Measurements from ENCODE around the gene LPCAT1. TPM values are rescaled to one million over a fixed set of nuclear protein-coding genes. Genes with fewer than 3 reads are reported as not detected.

LPCAT1 gene
- polyA plus RNA-seq, 1 donor from 2014 or later, result 76.4 TPM

DNA sequence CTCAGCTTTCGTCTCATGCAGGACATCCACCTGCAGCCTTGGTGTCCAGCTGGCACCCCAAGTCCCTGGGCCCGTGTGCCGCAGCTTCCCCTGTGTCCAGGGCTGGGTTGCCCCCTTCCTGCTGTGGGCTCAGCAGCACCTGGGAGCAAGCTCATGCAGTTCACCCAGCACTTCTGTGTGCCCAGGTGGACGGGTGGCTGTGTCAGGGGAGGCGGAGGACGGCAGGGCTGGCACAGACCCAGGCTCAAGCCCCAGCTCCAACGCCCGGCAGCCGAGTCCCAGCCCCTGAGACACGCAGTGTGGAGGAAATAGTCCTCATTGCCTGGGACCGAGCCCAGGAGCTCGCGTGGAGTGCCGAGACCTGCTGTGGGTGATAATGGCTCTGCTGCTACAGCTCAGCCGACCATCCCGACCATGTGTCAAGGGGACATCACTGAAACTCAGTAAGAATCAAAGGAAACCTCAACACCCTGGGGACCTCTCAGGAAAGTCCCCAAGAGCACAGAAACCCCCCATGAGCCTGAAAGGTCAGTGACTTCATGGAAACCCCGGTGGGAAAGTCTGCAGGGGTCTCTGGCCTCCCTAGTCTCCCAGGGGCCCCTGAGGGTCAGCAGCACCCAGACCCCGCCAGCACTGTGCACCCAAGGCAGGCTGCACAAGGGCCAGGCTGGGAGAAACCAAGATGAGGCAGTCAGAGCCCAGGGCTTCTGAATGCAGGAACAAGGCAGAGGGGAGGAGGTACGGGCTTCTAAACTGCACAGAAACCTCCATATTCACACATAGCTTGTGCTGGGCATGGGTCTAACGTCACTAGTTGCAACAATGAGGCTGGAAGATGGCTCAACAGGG is 38.8 kb downstream of the LPCAT1 start:
- Mint-ChIP-seq H3K4me3 (peak overlapping the region; percentile 70 to 94 (median 86)), H3K36me3 (peaks cover 8% of the 10 kb centered on the region), H3K27ac (peak overlapping the region; percentile 99 to 100 (median 100)), H3K27me3 (peaks cover 2% of the 10 kb centered on the region), H3K9me3 (no peaks in the 10 kb centered on the region), H3K4me1 (peaks cover 52 to 64% (median 64%) of the 10 kb centered on the region in 3 donors)

DNA sequence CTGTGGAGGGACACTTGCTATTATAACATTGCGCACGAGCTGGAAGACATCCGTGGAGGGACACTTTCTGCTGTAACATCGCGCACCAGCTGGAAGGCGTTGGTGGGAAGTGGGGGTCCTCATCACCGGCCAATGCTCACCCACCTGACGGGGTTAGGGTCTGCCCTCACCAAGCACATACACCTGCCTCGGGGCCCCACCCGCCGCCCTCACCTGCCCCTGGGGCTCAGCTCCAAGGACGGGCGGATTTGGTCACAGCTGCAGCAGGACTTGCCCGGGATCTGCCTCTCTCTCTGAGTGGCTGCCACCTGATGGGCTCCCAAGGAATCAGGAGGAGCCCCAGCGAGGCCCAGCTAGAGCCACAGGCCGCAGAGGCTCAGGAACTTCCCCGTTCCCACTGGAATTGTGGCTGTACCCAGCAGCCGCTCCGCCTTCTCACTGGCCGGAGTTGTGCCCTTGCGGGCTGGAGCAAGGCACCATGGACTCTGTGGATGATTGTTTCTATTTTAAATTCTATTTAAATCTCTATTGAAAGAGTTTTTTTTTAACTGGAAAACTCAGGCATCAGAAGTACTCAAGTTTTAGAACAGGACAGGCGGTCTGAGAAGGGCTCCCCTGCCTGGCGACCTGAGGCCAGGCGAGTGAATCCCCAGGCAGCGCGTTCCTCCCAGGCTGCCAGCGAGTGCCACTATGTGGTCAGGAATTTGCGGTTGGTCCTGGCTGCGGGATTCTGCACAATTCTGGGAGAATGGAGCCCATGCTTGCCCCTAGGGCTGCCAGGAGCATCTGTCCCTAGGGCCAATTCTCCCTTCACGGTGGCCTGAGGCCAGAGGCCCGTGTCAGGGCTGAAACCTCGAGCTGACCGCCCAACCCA is 39.7 kb downstream of the LPCAT1 start:
- peaks cover 8% of the 10 kb centered on the region for H3K36me3 Mint-ChIP-seq
- H3K4me3 Mint-ChIP-seq, result peak overlapping the region in 3 of 4 donors; percentile 54 to 94 (median 91)
- H3K4me1 Mint-ChIP-seq, result peaks cover 51 to 61% (median 61%) of the 10 kb centered on the region in 3 donors
- H3K27ac Mint-ChIP-seq, result peak overlapping the region; percentile 99 to 100 (median 100)
- no peaks in the 10 kb centered on the region for H3K9me3 Mint-ChIP-seq
- peaks cover 2% of the 10 kb centered on the region for H3K27me3 Mint-ChIP-seq

DNA sequence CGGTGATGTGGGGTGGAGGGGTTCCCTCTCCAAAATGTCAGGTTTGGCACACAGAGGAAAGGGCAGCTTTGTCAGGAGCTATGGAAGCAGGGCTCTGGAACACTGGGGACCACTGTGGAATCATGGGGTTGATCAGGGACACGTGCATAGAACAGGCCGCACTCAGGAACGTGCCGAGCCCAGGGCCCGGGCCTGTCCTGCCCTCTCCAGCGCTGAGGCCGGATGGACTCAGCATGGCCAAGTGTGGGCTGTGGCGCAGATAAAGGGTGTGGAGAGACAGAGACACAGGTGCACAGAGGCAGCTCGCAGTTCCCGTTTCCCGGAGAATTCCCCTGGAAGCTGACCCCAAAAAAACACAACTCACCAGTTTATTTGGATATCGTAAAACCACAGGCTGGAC is 40.7 kb downstream of the LPCAT1 start:
- H3K4me3 Mint-ChIP-seq, result peak overlapping the region; percentile 16 to 77 (median 70)
- peaks cover 10% of the 10 kb centered on the region for H3K36me3 Mint-ChIP-seq
- no peaks in the 10 kb centered on the region for H3K27me3 Mint-ChIP-seq
- peak overlapping the region; percentile 99 to 100 (median 100) for H3K27ac Mint-ChIP-seq
- H3K9me3 Mint-ChIP-seq, result no peaks in the 10 kb centered on the region
- H3K4me1 Mint-ChIP-seq, result peaks cover 51 to 57% (median 53%) of the 10 kb centered on the region in 3 donors

DNA sequence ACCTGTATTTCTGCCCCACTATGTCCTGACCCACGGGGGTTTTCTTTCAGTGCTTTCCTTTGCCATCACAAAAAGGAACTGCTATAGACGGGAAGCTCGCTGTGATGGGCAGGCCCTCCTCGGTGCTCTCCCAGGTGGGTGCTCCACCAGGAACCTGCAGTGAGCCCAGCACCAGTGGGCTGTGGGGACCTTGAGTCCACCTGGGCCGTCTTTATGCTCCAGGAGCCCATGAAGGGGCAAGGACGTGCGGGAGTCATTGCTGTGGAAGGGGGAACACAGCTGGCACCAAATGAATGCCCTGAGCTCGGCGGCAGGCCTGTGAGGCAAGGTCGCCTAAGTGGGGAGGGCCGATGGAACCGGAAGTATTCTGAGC is 41.8 kb downstream of the LPCAT1 start:
- H3K9me3 Mint-ChIP-seq, result no peaks in the 10 kb centered on the region
- peaks cover 45 to 50% (median 49%) of the 10 kb centered on the region in 3 donors for H3K4me1 Mint-ChIP-seq
- H3K27ac Mint-ChIP-seq, result peak overlapping the region; percentile 95 to 98 (median 96)
- H3K27me3 Mint-ChIP-seq, result no peaks in the 10 kb centered on the region
- H3K36me3 Mint-ChIP-seq, result peaks cover 7% of the 10 kb centered on the region
- H3K4me3 Mint-ChIP-seq, result peak overlapping the region; percentile 70 to 92 (median 76)

DNA sequence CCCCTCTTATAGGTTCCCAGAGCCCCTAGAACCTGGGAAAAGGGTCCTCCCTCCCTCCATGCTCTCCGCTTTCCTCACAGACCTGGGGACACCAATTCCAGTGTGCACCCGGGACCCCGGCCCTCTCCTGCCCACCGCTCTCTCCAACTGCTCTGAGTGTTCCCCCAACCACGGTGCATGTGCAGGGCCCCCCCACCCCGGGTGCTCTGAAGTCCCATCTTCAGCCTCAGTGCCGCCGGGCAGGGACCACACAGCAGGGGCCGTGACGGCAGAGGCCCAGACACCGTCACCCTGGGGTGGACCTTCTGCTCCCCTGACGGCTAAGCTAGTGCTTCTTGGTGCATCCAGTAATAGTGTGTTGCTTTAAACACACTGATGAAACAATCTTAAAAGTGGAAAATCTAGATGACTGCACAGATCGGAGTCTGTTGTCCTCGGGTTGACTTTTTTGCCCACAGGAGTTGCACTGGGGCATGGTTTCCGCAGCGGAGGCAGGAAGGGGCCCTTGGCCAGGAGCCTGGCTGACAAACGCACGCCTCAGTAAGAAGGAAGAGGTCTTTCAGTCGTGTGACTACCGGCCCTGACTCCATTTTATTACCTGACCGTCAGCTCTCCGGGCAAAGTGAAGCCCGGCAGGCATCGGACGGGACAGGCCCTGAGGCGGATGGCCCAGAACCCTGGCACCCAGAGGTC is 42.3 kb downstream of the LPCAT1 start:
- Mint-ChIP-seq H3K4me1 (peaks cover 43 to 50% (median 49%) of the 10 kb centered on the region in 3 donors), H3K27me3 (no peaks in the 10 kb centered on the region), H3K27ac (peak overlapping the region; percentile 95 to 98 (median 96)), H3K9me3 (no peaks in the 10 kb centered on the region), H3K36me3 (peaks cover 9% of the 10 kb centered on the region), H3K4me3 (peak overlapping the region; percentile 70 to 92 (median 76))

DNA sequence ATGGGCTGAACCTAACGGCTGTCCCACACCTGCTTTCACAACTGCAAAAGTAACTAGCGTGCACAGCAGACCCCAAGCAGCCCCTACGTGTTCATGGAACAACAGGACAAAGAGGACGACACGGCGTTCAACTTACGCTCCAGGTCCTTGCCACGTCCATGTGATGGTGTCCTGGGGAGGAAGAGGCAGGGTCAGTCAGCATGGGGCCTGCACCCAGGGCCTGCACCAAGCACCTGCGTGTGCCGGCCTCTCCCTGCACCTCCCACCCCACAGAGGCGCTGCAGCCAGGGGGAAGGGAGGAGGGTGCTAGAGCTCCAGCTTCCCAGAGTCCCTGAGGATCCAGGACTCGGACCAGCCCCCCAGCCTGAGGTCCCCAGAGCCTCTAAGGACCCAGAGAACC is 43.0 kb downstream of the LPCAT1 start:
- H3K27me3 Mint-ChIP-seq, result no peaks in the 10 kb centered on the region
- H3K9me3 Mint-ChIP-seq, result no peaks in the 10 kb centered on the region
- H3K36me3 Mint-ChIP-seq, result peaks cover 10% of the 10 kb centered on the region
- H3K4me3 Mint-ChIP-seq, result peak overlapping the region in 3 of 4 donors; percentile 73 to 92 (median 86)
- H3K27ac Mint-ChIP-seq, result peak overlapping the region; percentile 95 to 98 (median 96)
- peaks cover 43 to 49% (median 46%) of the 10 kb centered on the region in 3 donors for H3K4me1 Mint-ChIP-seq

DNA sequence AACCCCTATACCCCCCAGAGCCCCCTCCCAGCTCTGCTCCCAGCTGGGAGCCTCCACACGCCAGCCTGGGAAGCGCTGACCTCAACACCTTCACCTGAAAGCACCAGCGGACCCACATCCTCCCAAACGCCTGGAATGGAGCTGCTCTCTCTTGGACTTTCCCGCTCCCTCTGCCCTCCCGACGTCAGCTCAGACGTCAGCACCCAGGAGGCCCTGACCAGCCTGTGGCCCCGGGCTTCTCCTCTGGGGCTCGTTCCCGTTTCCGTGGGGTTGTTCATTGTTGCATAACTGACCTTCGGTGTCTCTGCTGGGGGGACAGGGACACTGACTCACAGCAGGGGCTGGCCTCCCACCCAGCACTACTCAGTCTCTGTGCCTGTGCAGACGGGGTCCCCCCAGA is 43.5 kb downstream of the LPCAT1 start:
- Mint-ChIP-seq H3K27me3 (no peaks in the 10 kb centered on the region), H3K4me1 (peaks cover 41 to 45% (median 42%) of the 10 kb centered on the region in 3 donors), H3K36me3 (peaks cover 8% of the 10 kb centered on the region), H3K27ac (peak overlapping the region; percentile 94 to 98 (median 96)), H3K4me3 (peak overlapping the region; percentile 25 to 86 (median 72)), H3K9me3 (no peaks in the 10 kb centered on the region)

DNA sequence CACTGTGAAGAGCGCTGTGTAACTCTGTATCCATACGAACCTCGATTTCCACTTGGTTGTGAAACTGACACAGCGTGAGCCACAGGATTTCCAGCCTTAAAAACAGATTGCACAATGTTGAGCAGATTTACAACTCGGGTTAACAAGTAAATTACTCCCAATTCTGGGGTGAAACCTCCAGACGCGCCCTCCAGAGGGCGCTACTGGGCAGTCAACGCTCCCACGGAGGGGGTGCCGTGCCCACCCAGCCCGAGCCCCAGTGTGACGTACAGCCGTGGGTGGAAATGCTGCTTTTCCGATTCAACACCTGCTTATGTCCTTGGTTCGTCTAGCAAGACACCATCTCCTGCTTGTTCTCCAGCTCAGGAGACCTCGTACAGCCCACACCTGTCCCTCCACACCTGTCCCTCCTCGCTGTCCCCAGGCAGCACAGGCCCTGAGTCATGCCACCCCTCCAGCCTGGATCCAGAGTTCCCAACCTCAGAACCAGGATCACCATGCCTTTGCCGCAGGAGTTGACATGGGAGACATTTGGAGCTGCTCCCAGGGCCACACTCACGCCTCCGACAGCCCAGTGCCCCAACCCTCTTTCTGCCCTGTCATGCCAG is 44.1 kb downstream of the LPCAT1 start:
- Mint-ChIP-seq H3K4me1 (peaks cover 37 to 40% (median 39%) of the 10 kb centered on the region in 3 donors), H3K27me3 (no peaks in the 10 kb centered on the region), H3K27ac (peak overlapping the region; percentile 94 to 98 (median 96)), H3K9me3 (no peaks in the 10 kb centered on the region), H3K36me3 (peaks cover 6% of the 10 kb centered on the region), H3K4me3 (peak overlapping the region in 3 of 4 donors; percentile 73 to 86 (median 75))

DNA sequence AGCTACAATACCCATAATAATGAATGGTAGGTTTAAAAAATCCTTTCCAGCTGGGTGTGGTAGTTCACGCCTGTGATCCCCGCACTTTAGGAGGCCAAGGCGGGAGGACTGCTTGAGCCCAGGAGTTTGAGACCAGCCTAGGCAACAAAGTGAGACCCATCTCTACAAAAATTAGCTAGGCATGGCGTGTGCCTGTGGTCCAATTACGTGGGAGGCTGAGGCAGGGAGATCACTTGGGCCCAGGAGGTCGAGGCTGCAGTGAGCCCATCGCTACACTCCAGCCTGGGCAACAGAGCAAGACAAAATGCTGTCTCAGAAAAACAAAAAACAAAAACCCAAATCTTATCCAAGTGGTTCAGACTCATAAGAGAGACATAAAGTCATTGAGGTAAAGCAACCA is 44.7 kb downstream of the LPCAT1 start:
- no peaks in the 10 kb centered on the region for H3K27me3 Mint-ChIP-seq
- H3K4me3 Mint-ChIP-seq, result peak overlapping the region in 1 of 4 donors; percentile 73
- H3K4me1 Mint-ChIP-seq, result peaks cover 35 to 40% (median 36%) of the 10 kb centered on the region in 3 donors
- H3K27ac Mint-ChIP-seq, result peak overlapping the region; percentile 94 to 98 (median 96)
- H3K36me3 Mint-ChIP-seq, result peaks cover 6% of the 10 kb centered on the region
- H3K9me3 Mint-ChIP-seq, result no peaks in the 10 kb centered on the region

DNA sequence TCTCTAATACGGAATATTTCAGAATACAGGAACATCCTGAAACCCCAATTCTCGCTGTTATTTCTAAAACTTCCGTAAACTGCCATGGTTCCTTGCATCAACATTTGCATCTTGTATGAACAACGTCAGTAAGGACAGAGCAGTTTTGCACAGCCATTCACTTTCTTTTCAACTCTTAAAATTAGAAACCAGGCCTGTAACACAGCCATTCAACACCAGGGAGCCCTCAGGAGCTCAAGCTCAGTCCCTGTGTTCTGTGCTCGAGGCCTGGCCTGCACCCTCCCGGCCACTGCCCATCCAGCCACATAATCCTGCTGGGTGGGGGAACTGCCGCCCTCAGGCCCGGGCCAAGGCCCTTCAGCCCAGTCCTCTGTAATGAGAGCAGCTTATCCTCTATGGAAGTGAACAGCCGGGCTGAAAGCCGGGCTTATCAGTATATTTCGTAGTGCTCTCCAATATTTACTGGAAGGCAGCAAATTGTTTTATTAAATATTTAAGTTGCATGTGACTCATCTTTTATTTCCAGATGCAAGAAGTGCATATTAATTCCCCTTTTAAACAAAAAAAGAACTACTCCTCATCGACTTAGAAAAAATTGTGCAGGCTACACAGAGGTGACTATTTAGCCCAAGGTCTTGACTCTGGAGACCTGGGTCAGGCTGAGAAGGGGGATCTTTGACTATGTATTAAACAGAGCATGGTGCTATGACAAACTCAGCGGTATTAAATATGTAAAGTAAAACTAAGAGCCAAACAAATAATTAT is 45.3 kb downstream of the LPCAT1 start:
- H3K27ac Mint-ChIP-seq, result peak overlapping the region; percentile 94 to 98 (median 96)
- H3K9me3 Mint-ChIP-seq, result no peaks in the 10 kb centered on the region
- H3K4me3 Mint-ChIP-seq, result peak overlapping the region in 1 of 4 donors; percentile 53
- peaks cover 33 to 38% (median 34%) of the 10 kb centered on the region in 3 donors for H3K4me1 Mint-ChIP-seq
- H3K36me3 Mint-ChIP-seq, result peaks cover 6% of the 10 kb centered on the region
- H3K27me3 Mint-ChIP-seq, result no peaks in the 10 kb centered on the region

DNA sequence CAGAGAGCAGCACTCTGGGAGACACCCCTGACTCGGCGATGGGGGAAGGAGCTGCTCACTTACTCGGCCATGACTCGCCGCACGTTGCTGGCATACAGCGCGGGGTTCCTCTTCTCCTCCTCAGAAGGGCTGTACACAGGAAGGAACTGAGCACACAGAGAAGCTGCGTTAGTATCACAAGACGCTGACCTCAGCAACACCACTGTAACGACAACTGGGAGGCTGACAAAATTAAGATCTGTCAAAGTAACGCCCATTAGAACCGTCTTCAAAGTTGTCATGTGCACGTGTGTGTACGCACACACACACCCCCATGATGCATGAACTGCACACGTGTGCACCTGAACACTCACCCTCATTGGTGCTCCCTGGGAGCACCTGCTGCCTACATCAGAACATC is 46.4 kb downstream of the LPCAT1 start:
- H3K27ac Mint-ChIP-seq, result peak overlapping the region in 1 of 3 donors; percentile 96
- H3K27me3 Mint-ChIP-seq, result no peaks in the 10 kb centered on the region
- no peaks in the 10 kb centered on the region for H3K9me3 Mint-ChIP-seq
- peaks cover 25 to 35% (median 26%) of the 10 kb centered on the region in 3 donors for H3K4me1 Mint-ChIP-seq
- H3K4me3 Mint-ChIP-seq, result peak overlapping the region in 2 of 4 donors; percentile 34 to 63
- H3K36me3 Mint-ChIP-seq, result peaks cover 6% of the 10 kb centered on the region

DNA sequence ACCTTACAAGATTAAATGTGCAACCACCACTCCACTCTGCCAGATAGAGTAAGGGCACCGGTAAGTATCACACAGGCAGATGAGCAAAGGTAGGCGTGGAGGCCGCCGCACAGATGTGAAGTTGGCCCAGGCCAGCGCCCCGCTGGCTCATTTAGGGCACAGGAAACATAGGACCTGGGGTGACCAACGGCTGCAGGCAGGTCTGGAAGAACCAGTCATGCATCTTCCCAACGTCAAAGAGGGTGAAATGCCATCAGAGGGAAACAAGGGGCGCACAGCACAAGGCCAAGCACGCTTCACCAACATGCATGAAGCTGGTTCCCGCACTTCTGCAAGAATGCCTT is 46.8 kb downstream of the LPCAT1 start:
- Mint-ChIP-seq H3K4me1 (peaks cover 22 to 33% (median 24%) of the 10 kb centered on the region in 3 donors), H3K4me3 (no peak overlapping the region), H3K36me3 (peaks cover 5% of the 10 kb centered on the region), H3K27ac (peak overlapping the region in 1 of 3 donors; percentile 96), H3K27me3 (no peaks in the 10 kb centered on the region), H3K9me3 (no peaks in the 10 kb centered on the region)

DNA sequence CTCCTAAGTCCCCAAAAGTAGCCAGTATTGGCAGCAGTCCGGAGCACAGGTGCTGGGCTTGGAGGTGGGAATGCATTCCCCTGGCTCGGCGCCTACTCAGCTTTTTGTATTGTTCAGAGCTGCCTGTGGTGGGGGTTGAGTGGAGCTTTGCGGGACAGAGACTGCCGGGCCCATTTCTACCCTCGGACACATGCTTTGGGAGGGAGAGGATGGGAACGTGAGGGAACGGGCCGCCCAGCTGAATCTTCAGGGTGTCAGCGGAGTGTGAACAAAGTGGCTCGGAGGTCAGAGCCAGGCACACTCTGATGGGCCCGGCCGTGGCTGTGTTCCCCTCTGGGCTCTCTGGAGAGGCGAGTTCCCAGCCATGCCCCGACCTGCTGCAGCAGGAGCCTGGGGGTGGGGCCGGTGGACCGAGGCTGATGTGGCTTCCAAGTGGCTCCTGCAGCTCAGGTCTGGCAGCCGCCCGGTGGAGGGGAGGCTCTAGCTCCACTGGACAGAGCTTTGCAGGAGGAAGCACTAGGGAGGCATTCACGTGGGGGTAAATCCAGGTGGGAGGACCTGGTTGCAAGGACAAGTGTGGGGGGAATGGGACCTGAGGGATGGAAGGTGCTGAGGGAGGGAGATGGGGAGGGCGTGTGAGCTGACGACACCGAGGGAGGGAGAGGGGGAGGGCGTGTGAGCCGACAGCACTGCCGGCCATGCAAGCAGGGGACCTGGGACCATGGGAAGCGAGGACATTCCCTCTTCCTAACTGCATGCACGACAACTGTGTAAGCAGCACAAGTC is 47.4 kb downstream of the LPCAT1 start:
- Mint-ChIP-seq H3K27ac (peak overlapping the region in 1 of 3 donors; percentile 96), H3K27me3 (no peaks in the 10 kb centered on the region), H3K4me3 (no peak overlapping the region), H3K9me3 (no peaks in the 10 kb centered on the region), H3K4me1 (peaks cover 17 to 27% (median 18%) of the 10 kb centered on the region in 3 donors), H3K36me3 (peaks cover 5% of the 10 kb centered on the region)

Measured in IgD-negative memory B cell (primary cell).